ENCODE data around the gene ELAPOR1.

DNA sequence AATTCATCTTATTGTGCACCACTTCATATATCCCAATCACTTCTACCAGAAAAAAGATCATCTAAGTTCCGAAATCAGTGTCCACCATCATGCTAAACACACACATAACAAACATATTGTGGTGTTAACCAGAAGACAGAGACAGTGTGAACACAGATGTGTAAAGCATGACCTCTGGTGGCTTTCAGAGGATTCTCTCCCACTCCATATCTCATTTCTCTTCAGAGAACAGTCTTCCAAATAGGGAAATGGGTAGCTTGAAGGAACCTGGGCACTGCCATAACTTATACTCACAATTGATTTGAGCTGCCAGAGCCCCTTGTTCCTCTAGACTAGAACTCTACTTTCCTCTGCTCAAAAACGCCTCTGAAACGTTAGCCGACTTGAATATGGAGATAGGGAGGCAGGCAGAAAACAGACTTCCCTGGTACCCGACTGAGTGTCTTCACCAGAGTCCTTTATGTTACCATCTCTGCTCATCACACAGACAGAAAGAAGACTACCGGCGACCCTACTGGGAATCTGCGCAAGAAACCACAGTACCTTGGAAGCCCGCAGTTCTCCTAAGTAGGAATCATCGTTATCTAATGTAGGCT is 1.8 kb upstream of the ELAPOR1 start:
- peak in 1 of 2 donors; percentile 6 for TF ChIP-seq CTCF (IDR thresholded peaks at IDR 0.05; ENCODE audit: extremely low read depth in 1 of 2, insufficient read depth in 1 of 2, low read depth in 1 of 2, low read length in 2 of 2)
- TF ChIP-seq, protein P1, sequence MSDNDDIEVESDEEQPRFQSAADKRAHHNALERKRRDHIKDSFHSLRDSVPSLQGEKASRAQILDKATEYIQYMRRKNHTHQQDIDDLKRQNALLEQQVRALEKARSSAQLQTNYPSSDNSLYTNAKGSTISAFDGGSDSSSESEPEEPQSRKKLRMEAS (IDR thresholded peaks at IDR 0.05; ENCODE audit: insufficient read depth, insufficient read length) = no peak
- no peak for TF ChIP-seq MYC (IDR thresholded peaks at IDR 0.05; ENCODE audit: low read depth, low read length)
- no peak for TF ChIP-seq EZH2 (IDR thresholded peaks at IDR 0.05; ENCODE audit: borderline replicate concordance, low read depth, low read length, severe bottlenecking)
- no peak for TF ChIP-seq FOS (IDR thresholded peaks at IDR 0.05; ENCODE audit: borderline replicate concordance, insufficient read depth, low read length)
- TF ChIP-seq POLR2AphosphoS5 (IDR thresholded peaks at IDR 0.05; ENCODE audit: insufficient read depth, low read depth, low read length) = no peak
- TF ChIP-seq JUN (IDR thresholded peaks at IDR 0.05; ENCODE audit: borderline replicate concordance, insufficient read depth, insufficient read length, low read depth) = no peak
